Sigmoid colon (tissue), 4 donors: ENCODE measurements around the gene ASIP.

Experiments used
- CTCF ChIP-seq, 4 experiments: fragments of 450-650 bp in 3 of 4; fragments of 200-600 bp in 1 of 4; IDR thresholded peaks; one replicate each; pipeline ENCODE4 v1.5.1; 2016 to 2019; ENCODE audit warnings: antibody characterized with exemption in 4 of 4, mild to moderate bottlenecking in 3 of 4, moderate library complexity in 2 of 4
- EP300 ChIP-seq, 4 donors: sonication (generic); formaldehyde crosslinking; IDR thresholded peaks; one replicate each; pipeline ENCODE4 v1.6.1; 2017; ENCODE audit warnings: antibody characterized with exemption in 4 of 4
- POLR2AphosphoS5 ChIP-seq, 4 donors: sonication (generic); formaldehyde crosslinking; IDR thresholded peaks; one replicate each; pipeline ENCODE4 v1.6.1; 2017; ENCODE audit warnings: antibody characterized with exemption in 4 of 4

GRCh38 chr20:34290471-34290870, 49.2 kb downstream of the ASIP start:
- TF ChIP-seq CTCF (IDR thresholded peaks at IDR 0.05) (no peak), POLR2AphosphoS5 (IDR thresholded peaks at IDR 0.05) (no peak), EP300 (IDR thresholded peaks at IDR 0.05) (no peak)
